Panc1 (cell line): ENCODE data around the gene OBP2A. TPM values are rescaled to one million over a fixed set of nuclear protein-coding genes. Genes with fewer than 3 reads are reported as not detected.

Experiments
- ATAC-seq: fragments of 200-7000 bp; cut with Tn5 transposase; 2 replicates; pipeline ENCODE4 v1.9.1; 2020; ENCODE audit warnings: mild to moderate bottlenecking, moderate library complexity
- BruUV-seq: library from RNA; stranded (reverse); fragments of 400-500 nt; replicated peaks from 2 replicates; lab custom pipeline; 2021; lab: Mats Ljungman, UMichigan
- CTCF ChIA-PET: fragments of 300-600 bp; sonication (Branson Sonifier 250); formaldehyde crosslinking; loops from one replicate; lab custom pipeline; 2022; ENCODE audit warnings: antibody characterized with exemption; lab: Charles Lee
- POLR2A ChIA-PET: fragments of 300-600 bp; sonication (Branson Sonifier 250); formaldehyde crosslinking; loops from one replicate; lab custom pipeline; 2022; ENCODE audit warnings: antibody characterized with exemption; lab: Charles Lee
- DNase-seq: peaks from one replicate; pipeline ENCODE4 v3.0.0-alpha.2; 2010; ENCODE audit warnings: low read depth, low spot score
- H3K27ac ChIP-seq: 2 replicates; pipeline ENCODE4 v1.5.1; 2011; ENCODE audit warnings: mild to moderate bottlenecking, low read length, inconsistent platforms
- H3K27me3 ChIP-seq: fragments of 200-500 bp; sonication (Bioruptor generic); 2 replicates; pipeline ENCODE4 v1.6.0; 2014; ENCODE audit warnings: low read length, inconsistent platforms; ENCODE audit not compliant: control insufficient read depth, insufficient read depth
- H3K36me3 ChIP-seq: fragments of 200-500 bp; sonication (Bioruptor generic); 2 replicates; pipeline ENCODE4 v1.5.1; 2014; ENCODE audit warnings: inconsistent platforms, mild to moderate bottlenecking, low read length, moderate library complexity; ENCODE audit not compliant: control insufficient read depth, insufficient read depth
- H3K4me1 ChIP-seq: 2 replicates; pipeline ENCODE4 v1.5.1; 2011; ENCODE audit warnings: inconsistent platforms, mild to moderate bottlenecking, low read length, moderate library complexity; ENCODE audit not compliant: control insufficient read depth, insufficient read depth
- H3K4me3 ChIP-seq, 2 experiments: 2 replicates each; pipeline ENCODE4 v1.5.1; 2011 to 2012; ENCODE audit warnings: low read depth in 2 of 2, low read length in 2 of 2, mild to moderate bottlenecking in 2 of 2, inconsistent platforms in 1 of 2, moderate library complexity in 1 of 2
- H3K9me3 ChIP-seq: fragments of 200-500 bp; sonication (Bioruptor generic); 2 replicates; pipeline ENCODE4 v1.5.1; 2014; ENCODE audit warnings: low read depth, mild to moderate bottlenecking, inconsistent platforms, low read length, moderate library complexity; ENCODE audit not compliant: control insufficient read depth, insufficient read depth
- POLR2AphosphoS5 ChIP-seq: IDR thresholded peaks from 2 replicates; pipeline ENCODE4 v1.6.1; 2012; ENCODE audit warnings: mild to moderate bottlenecking, low read depth, low read length, moderate library complexity
- SIN3A ChIP-seq: IDR thresholded peaks from 2 replicates; pipeline ENCODE4 v1.6.1; 2012; ENCODE audit warnings: low read depth, mild to moderate bottlenecking, low read length, moderate library complexity, borderline replicate concordance; ENCODE audit not compliant: insufficient read depth
- TCF7L2 ChIP-seq: IDR thresholded peaks from 2 replicates; pipeline ENCODE4 v1.6.1; 2011; ENCODE audit warnings: mild to moderate bottlenecking, low read depth, low read length, inconsistent platforms
- in situ Hi-C: cut with HindIII; loops from 2 replicates; pipeline ENCODE4 v1.10.0; 2016; ENCODE audit warnings: low sequenced_read_pairs, low pct_unique_long_range_greater_than_20kb
- intact Hi-C: fragments of 100-400 bp; cut with micrococcal nuclease; formaldehyde crosslinking; loops from one replicate; pipeline ENCODE4 v1.10.0; 2022; ENCODE audit not compliant: unreplicated experiment
- total RNA-seq: library from RNA; stranded (reverse); gene quantifications from one replicate; pipeline ENCODE4 v1.2.1, GENCODE V29; 2021; ENCODE audit not compliant: unreplicated experiment
- TF ChIP-seq, protein P1 (sequence below), 2 experiments: IDR thresholded peaks; 2 replicates each; pipeline ENCODE4 v1.6.1; 2011 to 2012; ENCODE audit warnings: low read depth in 2 of 2, control low read depth in 1 of 2, low read length in 1 of 2, mild to moderate bottlenecking in 1 of 2, moderate library complexity in 1 of 2; ENCODE audit not compliant: insufficient read depth in 1 of 2
- TF ChIP-seq, protein P2 (sequence below): fragments of 450-650 bp; IDR thresholded peaks from 2 replicates; pipeline ENCODE4 v1.5.1; 2017; ENCODE audit warnings: mild to moderate bottlenecking

Gene OBP2A
- total RNA-seq, 1 experiment from 2014 or later = not detected

DNA sequence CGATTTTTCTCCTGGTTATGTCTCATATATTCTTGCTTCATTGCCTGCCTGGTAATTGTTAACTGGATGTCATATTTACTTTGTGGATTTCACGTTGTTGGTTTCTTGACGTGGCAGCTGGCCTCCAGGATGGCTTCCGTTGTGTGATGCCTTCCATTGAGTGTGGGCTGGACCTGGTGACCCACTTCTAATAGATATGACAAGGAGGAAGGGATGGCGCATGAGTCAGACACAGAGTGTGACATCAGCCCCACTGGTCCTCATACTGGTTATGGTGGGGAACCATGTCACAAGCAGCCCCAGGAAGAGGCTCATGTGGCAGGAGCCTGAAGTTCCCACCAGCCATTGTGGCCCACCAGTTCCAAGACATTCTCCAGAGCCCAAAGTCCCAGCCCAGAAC lies 9.3 kb downstream of the OBP2A start:
- DNase-seq = peak; percentile 2

DNA sequence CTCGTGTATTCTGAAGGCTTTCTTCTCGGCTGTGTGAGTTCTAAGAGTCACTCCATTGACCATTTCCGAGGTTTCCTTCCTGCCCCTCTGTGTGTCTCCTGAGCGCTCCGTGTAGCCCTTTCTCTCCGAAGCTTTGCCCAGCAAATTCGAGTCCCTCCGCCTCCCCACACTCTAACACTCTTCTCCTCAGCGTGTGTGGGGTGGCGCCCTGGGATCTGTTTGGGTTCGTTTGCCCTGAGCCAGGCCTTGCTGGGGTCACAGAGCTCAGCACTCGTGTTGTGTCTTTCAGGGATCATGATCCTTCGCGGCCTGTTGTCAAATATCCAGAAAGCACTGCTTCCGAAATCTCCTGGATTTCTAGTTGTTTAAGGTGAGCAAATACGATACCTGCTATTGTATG lies 10.0 kb downstream of the OBP2A start:
- H3K4me3 ChIP-seq = no peak overlapping the region
- ChIA-PET CTCF (no interaction called here), POLR2A (no interaction called here)
- no TSS peak for BruUV-seq
- no peaks in the 10 kb centered on the region for H3K9me3 ChIP-seq
- H3K36me3 ChIP-seq = no peaks in the 10 kb centered on the region
- DNase-seq (no peak), ATAC-seq (no peak)
- in situ Hi-C loops = no loop called here
- no peaks in the 10 kb centered on the region for H3K27me3 ChIP-seq
- no peaks in the 10 kb centered on the region for H3K4me1 ChIP-seq
- intact Hi-C loops = no loop called here
- TF ChIP-seq, protein P1, sequence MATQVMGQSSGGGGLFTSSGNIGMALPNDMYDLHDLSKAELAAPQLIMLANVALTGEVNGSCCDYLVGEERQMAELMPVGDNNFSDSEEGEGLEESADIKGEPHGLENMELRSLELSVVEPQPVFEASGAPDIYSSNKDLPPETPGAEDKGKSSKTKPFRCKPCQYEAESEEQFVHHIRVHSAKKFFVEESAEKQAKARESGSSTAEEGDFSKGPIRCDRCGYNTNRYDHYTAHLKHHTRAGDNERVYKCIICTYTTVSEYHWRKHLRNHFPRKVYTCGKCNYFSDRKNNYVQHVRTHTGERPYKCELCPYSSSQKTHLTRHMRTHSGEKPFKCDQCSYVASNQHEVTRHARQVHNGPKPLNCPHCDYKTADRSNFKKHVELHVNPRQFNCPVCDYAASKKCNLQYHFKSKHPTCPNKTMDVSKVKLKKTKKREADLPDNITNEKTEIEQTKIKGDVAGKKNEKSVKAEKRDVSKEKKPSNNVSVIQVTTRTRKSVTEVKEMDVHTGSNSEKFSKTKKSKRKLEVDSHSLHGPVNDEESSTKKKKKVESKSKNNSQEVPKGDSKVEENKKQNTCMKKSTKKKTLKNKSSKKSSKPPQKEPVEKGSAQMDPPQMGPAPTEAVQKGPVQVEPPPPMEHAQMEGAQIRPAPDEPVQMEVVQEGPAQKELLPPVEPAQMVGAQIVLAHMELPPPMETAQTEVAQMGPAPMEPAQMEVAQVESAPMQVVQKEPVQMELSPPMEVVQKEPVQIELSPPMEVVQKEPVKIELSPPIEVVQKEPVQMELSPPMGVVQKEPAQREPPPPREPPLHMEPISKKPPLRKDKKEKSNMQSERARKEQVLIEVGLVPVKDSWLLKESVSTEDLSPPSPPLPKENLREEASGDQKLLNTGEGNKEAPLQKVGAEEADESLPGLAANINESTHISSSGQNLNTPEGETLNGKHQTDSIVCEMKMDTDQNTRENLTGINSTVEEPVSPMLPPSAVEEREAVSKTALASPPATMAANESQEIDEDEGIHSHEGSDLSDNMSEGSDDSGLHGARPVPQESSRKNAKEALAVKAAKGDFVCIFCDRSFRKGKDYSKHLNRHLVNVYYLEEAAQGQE (IDR thresholded peaks at IDR 0.05; ENCODE audit: insufficient read depth in 1 of 2, low read depth in 2 of 2, low read length in 1 of 2) = no peak
- TF ChIP-seq, protein P2, sequence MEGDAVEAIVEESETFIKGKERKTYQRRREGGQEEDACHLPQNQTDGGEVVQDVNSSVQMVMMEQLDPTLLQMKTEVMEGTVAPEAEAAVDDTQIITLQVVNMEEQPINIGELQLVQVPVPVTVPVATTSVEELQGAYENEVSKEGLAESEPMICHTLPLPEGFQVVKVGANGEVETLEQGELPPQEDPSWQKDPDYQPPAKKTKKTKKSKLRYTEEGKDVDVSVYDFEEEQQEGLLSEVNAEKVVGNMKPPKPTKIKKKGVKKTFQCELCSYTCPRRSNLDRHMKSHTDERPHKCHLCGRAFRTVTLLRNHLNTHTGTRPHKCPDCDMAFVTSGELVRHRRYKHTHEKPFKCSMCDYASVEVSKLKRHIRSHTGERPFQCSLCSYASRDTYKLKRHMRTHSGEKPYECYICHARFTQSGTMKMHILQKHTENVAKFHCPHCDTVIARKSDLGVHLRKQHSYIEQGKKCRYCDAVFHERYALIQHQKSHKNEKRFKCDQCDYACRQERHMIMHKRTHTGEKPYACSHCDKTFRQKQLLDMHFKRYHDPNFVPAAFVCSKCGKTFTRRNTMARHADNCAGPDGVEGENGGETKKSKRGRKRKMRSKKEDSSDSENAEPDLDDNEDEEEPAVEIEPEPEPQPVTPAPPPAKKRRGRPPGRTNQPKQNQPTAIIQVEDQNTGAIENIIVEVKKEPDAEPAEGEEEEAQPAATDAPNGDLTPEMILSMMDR = no peak
- TF ChIP-seq SIN3A (no peak), POLR2AphosphoS5 (no peak), TCF7L2 (no peak)
- H3K27ac ChIP-seq = no peak overlapping the region

More for the DNA sequence above, 9.3 kb downstream of the OBP2A start:
- BruUV-seq = no TSS peak
- Histone ChIP-seq H3K4me1 (no peaks in the 10 kb centered on the region), H3K27me3 (no peaks in the 10 kb centered on the region), H3K9me3 (no peaks in the 10 kb centered on the region), H3K27ac (no peak overlapping the region), H3K4me3 (no peak overlapping the region), H3K36me3 (no peaks in the 10 kb centered on the region)
- POLR2A ChIA-PET = no interaction called here
- intact Hi-C loops (no loop called here), in situ Hi-C loops (no loop called here)
- TF ChIP-seq, protein P1 (IDR thresholded peaks at IDR 0.05; ENCODE audit: insufficient read depth in 1 of 2, low read depth in 2 of 2, low read length in 1 of 2) = no peak
- no peak for TF ChIP-seq TCF7L2
- TF ChIP-seq, protein P2 = no peak
- TF ChIP-seq POLR2AphosphoS5 = no peak
- no peak for TF ChIP-seq SIN3A
- no peak for ATAC-seq
- CTCF ChIA-PET = no interaction called here
